Measurements from ENCODE around the gene MCC. TPM values are rescaled to one million over a fixed set of nuclear protein-coding genes. Genes with fewer than 3 reads are reported as not detected.

Gene MCC
- total RNA-seq, 4 donors from 2014 or later = 5.1 to 22.3 (median 13.0) TPM

DNA sequence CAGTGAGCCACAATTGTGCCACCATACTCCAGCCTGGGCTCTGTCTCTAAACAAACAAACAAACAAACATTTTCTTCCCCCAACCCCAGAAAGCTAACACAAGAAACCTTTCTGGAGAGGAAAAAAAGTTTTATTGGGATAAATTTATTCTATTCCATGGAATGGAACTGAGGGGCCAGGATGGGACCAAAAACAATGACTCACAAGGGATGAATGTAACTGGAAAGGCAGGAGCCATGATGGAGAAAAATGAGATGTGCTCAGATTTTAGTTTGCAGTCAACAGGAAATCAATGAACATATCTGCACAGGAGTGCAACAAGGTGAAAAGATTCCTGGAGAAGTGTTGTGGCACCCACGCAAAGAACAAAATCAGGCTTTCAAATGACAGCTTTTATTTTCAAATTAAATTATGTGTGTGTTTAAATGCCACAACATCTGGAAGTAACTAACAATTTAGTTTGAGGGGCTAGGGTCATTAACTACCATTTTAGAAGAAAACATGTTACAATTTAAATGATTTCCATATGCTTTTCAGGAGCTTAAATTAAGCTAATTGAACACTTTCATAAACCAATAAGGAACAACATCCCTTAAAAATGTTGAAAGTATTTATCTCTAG is 262.0 kb downstream of the MCC start:
- Histone ChIP-seq H3K27ac (no peak overlapping the region), H3K9me3 (no peaks in the 10 kb centered on the region), H3K4me3 (replicated peaks in 1 of 3) (no peak overlapping the region), H3K27me3 (no peaks in the 10 kb centered on the region), H3K4me1 (peaks cover 0 to 6% of the 10 kb centered on the region in 2 donors), H3K36me3 (no peaks in the 10 kb centered on the region)
- no peak for DNase-seq
- 95% methylated on average over 1 of the region's 1 CpG for WGBS, 2 donors
- intact Hi-C loops (cut with DNase I) = no loop called here
- no peak for TF ChIP-seq POLR2A (IDR thresholded peaks at IDR 0.05)
- TF ChIP-seq, protein P1, sequence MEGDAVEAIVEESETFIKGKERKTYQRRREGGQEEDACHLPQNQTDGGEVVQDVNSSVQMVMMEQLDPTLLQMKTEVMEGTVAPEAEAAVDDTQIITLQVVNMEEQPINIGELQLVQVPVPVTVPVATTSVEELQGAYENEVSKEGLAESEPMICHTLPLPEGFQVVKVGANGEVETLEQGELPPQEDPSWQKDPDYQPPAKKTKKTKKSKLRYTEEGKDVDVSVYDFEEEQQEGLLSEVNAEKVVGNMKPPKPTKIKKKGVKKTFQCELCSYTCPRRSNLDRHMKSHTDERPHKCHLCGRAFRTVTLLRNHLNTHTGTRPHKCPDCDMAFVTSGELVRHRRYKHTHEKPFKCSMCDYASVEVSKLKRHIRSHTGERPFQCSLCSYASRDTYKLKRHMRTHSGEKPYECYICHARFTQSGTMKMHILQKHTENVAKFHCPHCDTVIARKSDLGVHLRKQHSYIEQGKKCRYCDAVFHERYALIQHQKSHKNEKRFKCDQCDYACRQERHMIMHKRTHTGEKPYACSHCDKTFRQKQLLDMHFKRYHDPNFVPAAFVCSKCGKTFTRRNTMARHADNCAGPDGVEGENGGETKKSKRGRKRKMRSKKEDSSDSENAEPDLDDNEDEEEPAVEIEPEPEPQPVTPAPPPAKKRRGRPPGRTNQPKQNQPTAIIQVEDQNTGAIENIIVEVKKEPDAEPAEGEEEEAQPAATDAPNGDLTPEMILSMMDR (IDR thresholded peaks at IDR 0.05) = no peak

DNA sequence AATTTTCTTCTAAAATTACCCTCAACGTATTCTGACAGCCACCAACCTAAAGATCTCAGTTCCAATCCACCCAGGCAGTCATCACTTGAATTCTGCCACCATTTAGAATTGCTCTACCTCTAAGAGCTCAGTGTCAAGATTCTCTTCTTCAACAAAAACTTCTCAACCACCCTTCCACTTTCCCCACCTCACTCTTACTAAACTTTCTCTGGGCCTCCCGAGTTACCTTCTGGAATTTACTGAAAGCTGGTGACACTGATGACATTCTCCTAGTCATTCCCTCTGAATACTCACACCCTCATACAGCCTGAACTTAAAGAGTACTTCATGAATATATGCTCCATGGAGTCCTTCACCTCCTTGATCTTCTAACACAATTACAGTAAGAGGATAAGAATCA is 263.0 kb downstream of the MCC start:
- DNase-seq = no peak
- H3K4me3 ChIP-seq (replicated peaks in 1 of 3) = no peak overlapping the region
- no peaks in the 10 kb centered on the region for H3K27me3 ChIP-seq
- WGBS, 2 donors = 88 to 93% methylated on average over 2 of the region's 2 CpGs
- intact Hi-C loops (cut with DNase I) = no loop called here
- H3K36me3 ChIP-seq = no peaks in the 10 kb centered on the region
- TF ChIP-seq, protein P1 (IDR thresholded peaks at IDR 0.05) = no peak
- no peak for TF ChIP-seq POLR2A (IDR thresholded peaks at IDR 0.05)
- peaks cover 0 to 6% of the 10 kb centered on the region in 2 donors for H3K4me1 ChIP-seq
- H3K27ac ChIP-seq = no peak overlapping the region
- no peaks in the 10 kb centered on the region for H3K9me3 ChIP-seq

DNA sequence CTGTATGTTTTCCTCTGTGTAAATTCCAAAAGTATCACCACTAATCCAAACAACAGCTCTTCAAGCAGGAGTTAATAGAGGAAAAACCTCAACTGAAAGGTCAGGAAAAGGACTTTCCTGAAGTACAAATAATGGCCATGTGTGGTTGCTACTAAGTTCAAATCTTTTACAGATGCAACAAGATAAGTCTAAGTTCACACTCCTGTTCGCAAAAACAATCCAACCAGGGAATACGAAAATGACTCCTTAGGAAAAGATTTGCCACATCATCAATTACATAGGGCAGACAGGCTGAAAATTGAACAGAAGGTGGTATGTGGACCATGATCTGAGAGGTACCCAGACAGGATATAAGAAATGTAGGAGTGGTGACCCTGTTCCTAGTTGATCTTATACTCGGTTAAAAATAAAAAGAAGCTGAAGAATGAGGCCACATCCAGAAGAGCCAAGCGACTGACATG is 263.6 kb downstream of the MCC start:
- no peaks in the 10 kb centered on the region for H3K36me3 ChIP-seq
- 86 to 88% methylated on average over 4 of the region's 4 CpGs for WGBS, 2 donors
- no peak for TF ChIP-seq POLR2A (IDR thresholded peaks at IDR 0.05)
- TF ChIP-seq, protein P1 (IDR thresholded peaks at IDR 0.05) = no peak
- no peaks in the 10 kb centered on the region for H3K9me3 ChIP-seq
- no peak overlapping the region for H3K4me3 ChIP-seq (replicated peaks in 1 of 3)
- no peak for DNase-seq
- H3K27ac ChIP-seq = no peak overlapping the region
- intact Hi-C loops (cut with DNase I) = no loop called here
- H3K27me3 ChIP-seq = no peaks in the 10 kb centered on the region
- peaks cover 0 to 6% of the 10 kb centered on the region in 2 donors for H3K4me1 ChIP-seq

DNA sequence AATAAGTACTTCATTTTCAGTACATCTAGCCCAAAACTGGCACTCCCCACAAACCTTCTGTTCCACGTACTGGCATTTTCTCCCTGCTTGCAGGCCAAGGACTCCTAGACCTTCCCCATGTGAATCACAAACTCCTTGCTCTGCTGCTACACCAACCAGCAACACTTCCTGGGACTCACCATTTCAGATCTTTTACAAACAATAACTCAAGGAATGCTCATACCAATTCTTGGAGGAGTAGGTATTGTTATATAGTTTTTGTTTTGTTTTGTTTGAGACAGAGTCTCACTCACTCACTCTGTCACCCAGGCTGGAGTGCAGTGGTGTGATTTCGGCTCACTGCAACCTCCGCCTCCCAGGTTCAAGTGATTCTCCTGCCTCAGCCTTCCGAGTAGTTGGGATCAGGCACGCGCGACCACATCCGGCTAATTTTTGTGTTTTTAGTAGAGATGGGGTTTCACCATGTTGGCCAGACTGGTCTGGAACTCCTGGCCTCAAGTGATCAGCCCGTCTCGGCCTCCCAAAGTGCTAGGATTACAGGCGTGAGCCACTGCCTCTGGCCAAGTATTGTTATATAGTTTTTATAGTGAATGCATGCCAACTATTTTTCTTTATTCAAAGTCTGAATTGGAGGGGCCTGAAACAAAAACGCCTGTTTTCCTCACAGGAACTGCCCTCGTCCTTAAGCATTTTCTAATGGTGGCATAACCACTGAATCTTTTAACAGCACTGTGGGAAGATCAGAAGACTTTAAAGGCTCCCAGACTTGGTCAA is 264.2 kb downstream of the MCC start:
- Histone ChIP-seq H3K27ac (no peak overlapping the region), H3K27me3 (no peaks in the 10 kb centered on the region), H3K4me1 (peaks cover 0 to 6% of the 10 kb centered on the region in 2 donors), H3K36me3 (no peaks in the 10 kb centered on the region), H3K9me3 (no peaks in the 10 kb centered on the region), H3K4me3 (replicated peaks in 1 of 3) (no peak overlapping the region)
- WGBS, 2 donors = 65% methylated on average over 13 of the region's 13 CpGs
- intact Hi-C loops (cut with DNase I) = no loop called here
- no peak for TF ChIP-seq POLR2A (IDR thresholded peaks at IDR 0.05)
- TF ChIP-seq, protein P1 (IDR thresholded peaks at IDR 0.05) = no peak
- DNase-seq = peak in 1 of 2 donors; percentile 5

DNA sequence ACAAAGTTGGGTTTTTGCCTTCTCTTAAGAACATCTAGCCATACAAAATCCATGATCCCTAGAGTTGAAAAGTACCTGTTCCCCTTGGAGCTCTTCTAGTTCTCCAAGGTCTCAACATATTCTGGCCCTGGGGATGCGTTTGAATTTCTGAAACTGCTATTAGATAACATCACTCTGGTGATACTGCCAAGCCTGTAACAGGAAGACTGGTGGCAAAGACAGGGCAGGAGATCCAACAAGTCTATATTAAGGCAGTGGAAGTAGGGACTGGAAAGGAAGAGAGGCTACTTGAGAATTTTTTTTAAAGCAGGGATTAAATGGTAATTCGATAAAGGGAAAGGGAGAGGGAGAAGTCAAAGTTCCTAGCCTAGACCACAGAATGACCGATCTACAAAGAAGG is 264.9 kb downstream of the MCC start:
- TF ChIP-seq, protein P1 (IDR thresholded peaks at IDR 0.05) = no peak
- TF ChIP-seq POLR2A (IDR thresholded peaks at IDR 0.05) = no peak
- no peak overlapping the region for H3K4me3 ChIP-seq (replicated peaks in 1 of 3)
- H3K27me3 ChIP-seq = no peaks in the 10 kb centered on the region
- intact Hi-C loops (cut with DNase I) = no loop called here
- H3K27ac ChIP-seq = no peak overlapping the region
- H3K4me1 ChIP-seq = peaks cover 0 to 6% of the 10 kb centered on the region in 2 donors
- no peaks in the 10 kb centered on the region for H3K9me3 ChIP-seq
- 86 to 91% methylated on average over 3 of the region's 3 CpGs for WGBS, 2 donors
- H3K36me3 ChIP-seq = no peaks in the 10 kb centered on the region
- DNase-seq = no peak

Data from thyroid gland (tissue), 4 donors.